Stimulated activated CD4-positive, alpha-beta T cell treated with anti-CD3 and anti-CD28 coated beads, Interleukin-1b, Interleukin-23, amount 100 ng/mL, for 48 hours (primary cell): Measurements from ENCODE around the gene EVC2.
"Not testable (repeated sequence)": the region's sequence is repeated elsewhere in the genome, so short reads cannot be mapped to it uniquely, and the experiment has no call there.

Experiments used
- DNase-seq: peaks from one replicate; pipeline ENCODE4 v3.0.0-alpha.2; 2020

EVC2 gene

DNA sequence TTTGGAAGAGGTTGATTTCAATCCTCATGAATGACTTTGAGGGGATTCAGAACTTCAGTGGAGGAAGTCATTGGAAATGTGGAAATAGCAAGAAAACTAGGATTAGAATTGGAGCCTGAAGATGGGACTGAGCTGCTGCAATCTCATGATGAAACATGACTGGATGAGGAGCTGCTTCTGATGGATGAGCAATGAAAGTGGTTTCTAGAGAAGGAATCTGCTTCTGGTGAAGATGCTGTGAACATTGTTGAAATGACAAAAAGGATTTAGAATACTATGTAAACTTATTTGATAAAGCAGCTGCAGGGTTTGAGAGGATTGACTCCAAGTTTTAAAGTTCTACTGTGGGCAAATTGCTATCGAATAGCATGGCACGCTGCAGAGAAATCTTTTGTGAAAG, 29.7 kb upstream of the EVC2 start:
- DNase-seq = no peak

DNA sequence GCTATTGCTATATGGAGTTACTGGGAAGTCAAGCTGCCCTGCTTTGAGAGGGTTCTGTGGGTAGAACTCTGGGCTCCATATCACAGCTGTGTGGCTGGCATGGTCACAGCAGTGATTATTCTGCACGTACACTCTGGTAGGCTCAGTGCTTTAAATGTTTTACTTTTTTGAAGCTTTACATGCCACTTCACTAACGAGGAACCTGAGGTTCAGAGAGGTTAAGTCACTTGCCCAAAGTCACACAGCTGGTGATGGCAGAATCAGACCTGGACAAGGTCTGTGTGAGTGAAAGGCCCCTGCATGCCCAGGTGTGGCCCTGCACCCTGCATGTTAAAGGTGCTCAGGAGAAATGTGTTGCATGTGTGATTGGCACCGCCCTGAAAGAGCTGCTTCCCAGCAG, 27.1 kb upstream of the EVC2 start:
- no peak for DNase-seq

DNA sequence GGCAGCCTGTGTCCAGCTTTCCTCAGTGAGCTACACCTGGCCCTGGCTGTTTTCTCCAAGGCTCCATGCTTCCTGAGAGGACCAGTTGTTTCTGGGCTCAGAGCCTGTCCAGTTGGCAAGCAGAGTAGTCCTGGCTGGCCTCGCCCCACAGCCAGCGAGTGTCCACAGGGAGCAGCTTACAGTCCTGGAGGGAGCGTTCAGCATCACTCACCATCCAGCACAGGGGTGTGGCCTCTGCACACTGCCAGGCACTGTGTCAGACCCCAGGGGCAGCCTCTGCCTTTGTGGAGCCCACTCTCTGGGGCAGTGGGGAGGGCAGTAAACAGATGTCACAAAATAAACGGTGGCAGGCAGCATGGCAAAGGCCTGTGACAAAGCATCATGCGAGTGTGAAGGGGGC, 26.5 kb upstream of the EVC2 start:
- DNase-seq = no peak

GRCh38 chr4:5732158-5732557, 23.8 kb upstream of the EVC2 start:
- DNase-seq = no peak

DNA sequence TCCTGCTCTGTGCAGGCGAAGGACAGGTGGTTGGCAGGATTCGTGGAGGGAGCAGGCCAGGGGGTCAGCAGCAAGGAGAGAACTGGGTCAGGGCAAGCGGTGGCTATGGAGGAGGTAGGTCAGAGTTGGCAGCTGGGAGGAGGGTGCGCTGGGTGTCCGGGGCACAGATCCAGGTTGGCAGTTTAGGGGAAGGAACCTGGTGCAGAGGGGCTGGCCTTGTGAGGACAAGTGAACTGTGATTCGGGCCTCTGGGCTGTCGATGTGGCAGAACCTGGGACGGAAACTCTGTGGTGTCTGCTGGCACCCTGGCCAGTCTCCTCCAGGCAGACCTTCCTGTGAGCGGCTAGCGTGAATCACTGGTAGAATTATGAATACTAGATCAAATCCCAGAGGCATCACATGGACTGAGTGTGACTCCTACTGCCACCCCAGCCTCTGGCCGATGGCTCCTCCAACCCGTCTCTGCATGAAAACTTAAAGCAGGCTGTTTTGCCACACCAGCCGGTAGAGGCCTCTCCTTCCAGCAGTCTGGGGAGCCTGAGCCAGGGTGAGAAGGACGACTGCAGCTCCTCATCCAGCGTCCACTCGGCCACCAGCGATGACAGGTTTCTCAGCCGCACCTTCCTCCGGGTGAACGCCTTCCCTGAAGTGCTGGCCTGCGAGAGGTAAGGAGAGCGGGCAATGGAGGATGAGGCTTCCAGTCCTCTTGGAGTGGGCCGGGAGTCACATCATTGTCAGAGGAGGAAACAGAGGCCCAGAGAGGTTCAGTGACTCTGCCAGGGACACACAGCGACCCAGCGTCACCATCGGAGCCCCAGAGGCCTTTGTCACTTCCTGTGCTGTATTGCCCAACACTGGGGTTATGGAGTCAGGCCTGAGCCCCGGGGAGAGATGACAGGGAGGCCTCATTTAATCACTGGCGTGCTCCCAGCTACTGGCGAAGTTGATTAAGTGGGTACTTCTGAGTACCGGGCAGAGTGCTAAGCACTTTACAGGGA, 22.9 kb upstream of the EVC2 start:
- DNase-seq = no peak

DNA sequence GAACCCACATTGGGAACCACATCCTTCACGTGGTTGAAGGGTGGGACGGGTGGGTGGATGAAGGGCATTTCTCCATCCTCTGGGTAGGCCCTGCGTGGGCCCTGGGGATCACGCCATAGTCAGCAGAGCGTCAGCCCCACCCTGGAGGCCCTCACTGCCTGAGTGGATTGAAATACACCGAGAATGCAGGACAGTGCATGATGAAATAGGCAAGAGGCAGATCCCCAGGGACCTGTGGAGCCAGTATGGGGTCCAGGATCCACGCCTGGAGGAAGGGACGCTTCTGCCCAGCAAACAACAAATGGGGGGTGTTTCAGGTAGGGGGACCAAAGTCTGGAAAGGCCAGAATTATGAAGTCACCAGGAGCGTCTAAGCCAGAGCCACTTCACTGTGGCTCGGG, 22.1 kb upstream of the EVC2 start:
- DNase-seq = no peak

DNA sequence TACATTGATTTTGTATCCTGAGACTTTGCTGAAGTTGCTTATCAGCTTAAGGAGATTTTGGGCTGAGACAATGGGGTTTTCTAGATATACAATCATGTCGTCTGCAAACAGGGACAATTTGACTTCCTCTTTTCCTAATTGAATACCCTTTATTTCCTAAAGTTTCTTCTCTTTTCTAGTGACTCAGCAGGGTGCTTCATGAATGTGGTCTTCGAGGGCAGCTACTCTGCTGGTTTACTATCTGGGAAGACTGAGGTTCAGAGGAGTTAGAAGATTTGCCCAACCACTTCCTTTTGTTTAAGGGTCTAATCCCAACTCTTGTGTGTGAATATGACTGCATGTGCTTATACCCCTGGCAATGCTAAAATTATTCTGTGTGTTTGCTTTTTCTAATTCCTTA, 20.1 kb upstream of the EVC2 start:
- not testable (repeated sequence) for DNase-seq

GRCh38 chr4:5724377-5724776, 16.0 kb upstream of the EVC2 start:
- DNase-seq = no peak

GRCh38 chr4:5722328-5722727, 14.0 kb upstream of the EVC2 start:
- DNase-seq = no peak

DNA sequence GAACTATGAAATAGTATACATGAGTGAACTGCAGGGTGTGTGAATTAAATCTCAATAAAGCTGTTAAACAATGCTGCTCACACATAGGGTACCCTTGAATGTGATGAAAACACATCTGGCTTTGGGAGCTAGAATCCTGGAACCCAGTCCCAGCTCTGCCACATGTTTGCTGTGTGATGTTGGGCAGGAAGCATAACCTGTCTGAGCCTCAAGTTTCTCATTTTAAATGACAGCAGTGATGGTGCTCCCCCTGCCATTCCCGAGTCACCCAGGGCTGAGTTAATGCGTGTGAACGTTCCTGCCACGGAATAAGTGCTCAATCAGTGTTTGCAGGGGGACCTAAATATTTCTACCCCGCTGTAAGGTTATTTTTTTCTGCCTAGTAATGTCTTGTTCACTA, 13.6 kb upstream of the EVC2 start:
- DNase-seq = no peak

DNA sequence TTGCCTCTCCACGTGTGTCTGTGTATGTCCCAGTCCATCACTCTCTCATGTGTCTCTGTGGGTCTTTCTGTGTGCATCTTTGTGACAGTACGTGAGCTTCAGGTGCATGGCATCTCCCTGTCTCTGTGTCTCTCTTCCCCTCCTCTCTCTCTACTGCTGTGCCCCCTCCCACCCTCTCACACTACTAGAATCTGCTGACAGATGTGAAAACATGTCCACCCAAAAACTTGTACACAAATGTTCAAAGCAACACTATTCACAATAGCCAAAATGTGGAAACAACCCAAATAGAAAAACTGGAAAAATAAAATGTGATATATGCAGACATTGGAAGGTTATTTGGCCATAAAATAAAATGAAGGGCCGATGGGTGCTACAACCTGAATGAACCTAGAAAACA, 12.6 kb upstream of the EVC2 start:
- no peak for DNase-seq

GRCh38 chr4:5720157-5720850, 11.9 kb upstream of the EVC2 start:
- DNase-seq = no peak

GRCh38 chr4:5719350-5720055, 11.1 kb upstream of the EVC2 start:
- DNase-seq = no peak

GRCh38 chr4:5718411-5718810, 10.1 kb upstream of the EVC2 start:
- no peak for DNase-seq

- no peak for DNase-seq
Measured at GRCh38 chr4:5717449-5718158, 9.2 kb upstream of the EVC2 start.

DNA sequence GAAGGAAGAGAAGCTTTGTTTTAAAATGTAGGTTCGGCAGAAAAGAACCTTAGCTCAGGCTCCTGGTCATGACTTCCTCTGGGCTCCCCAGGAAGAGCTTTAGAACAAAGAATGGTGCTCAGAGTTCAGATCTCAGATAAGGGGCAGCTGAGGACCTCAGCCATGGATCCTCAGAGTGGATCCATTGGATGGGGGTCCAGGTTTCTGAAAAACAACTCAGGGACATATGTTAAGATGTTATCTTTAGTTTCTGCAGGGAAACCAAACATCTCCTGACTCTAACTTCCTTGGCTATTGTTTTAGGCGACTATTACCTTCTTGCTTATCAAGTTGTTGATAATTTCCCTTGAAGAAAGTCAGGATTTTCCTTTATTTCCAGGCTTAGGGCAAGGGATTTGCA, 8.0 kb upstream of the EVC2 start:
- DNase-seq = no peak

DNA sequence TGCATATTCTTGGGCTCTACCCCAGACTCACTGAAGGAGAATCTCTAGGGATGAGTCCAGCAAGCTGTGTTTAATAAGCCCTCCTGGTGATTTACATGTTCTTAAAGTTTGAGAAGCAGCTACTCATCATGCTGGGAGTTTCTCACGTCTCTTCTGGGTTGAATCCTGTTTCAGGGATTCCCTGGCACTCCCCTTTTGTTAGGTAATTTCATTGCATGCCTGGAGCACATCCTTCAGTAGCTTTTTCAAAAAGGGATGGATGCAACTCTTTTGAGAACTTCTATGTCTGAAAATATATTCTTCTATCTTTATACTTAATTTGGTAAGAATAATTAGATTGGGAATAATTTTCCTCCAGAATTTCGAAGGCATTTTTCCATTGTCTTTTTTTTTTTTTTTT, 7.0 kb upstream of the EVC2 start:
- no peak for DNase-seq

- DNase-seq = no peak
Measured at GRCh38 chr4:5713861-5714260, 5.5 kb upstream of the EVC2 start.

DNA sequence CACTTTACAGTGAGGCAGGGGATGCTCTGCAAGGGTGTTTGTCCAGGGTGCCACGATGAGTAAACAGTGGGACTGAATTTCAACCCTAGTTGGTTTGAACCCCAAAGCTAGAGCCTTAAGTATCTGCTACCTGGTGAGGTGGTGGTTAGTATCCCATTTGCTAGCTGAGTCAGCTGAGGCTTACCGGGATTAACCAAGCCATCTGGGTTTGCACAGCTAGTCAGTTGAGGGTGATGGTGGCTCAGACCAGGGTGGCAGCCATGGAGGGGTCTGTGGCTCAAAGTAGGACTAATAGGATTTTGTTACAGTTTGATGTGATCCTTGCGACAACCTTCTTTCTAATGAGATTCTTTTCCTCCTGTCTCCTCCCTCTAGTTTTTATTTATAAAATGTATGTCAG, 4.6 kb upstream of the EVC2 start:
- DNase-seq = no peak

DNA sequence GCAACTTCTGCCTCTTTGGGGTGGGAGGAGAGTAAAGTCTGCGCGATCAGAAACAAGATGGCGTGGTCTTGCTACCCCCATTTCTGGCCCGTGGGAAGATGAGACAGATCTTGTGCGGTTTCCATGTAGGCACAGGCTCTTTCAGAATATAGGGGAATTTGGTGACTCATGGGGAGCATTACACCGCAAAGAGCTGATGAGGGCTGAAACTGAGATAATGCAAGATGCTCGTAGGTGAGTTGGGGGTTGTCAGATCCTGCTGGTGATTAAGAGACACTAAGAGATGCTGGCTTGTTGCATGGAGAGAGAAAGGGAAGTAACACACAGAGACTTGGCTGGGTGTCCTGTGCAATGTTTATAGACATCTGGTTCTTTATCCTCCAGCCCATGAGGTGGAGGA, 4.2 kb upstream of the EVC2 start:
- peak; percentile 10 for DNase-seq

- no peak for DNase-seq
Measured at GRCh38 chr4:5711479-5712184, 3.3 kb upstream of the EVC2 start.

DNA sequence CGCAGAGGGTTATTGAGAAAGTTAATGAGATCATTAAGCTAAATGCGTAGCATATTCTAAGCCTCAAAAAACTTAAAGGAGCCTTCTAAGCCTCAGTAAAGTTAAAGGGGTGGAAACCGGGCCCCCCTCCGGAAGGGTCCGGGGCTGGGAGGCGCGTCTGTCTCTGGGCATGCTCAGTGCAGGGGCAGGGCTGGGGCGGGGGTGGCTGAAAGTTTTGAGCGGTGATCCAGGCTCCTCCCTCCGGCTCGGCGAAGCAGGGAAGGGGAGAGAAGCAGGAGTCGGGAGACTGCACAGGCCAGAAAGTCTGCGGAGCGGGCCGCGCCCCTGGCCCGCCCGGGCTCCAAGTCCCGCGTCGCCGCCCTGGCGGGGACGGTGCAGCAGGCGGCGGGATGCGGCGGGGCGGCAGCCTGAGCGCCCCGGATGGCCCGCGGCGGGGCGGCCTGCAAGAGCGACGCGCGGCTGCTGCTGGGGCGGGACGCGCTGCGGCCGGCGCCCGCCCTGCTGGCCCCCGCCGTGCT, 2.7 kb upstream of the EVC2 start, which contains the start of gene EVC:
EVC (plus strand) TSS at position 241 of the 518 bp plus-strand sequence; CDS start at position 421, 180 bp downstream.
- peak; percentile 16 for DNase-seq
